Naive thymus-derived CD8-positive, alpha-beta T cell (primary cell): ENCODE data around the gene SUSD4. TPM values are rescaled to one million over a fixed set of nuclear protein-coding genes. Genes with fewer than 3 reads are reported as not detected.

Experiments used
- ATAC-seq, 2 donors: fragments of 150-1000 bp; cut with Tn5 transposase in 1 of 2; sonication (Bioruptor Pico), chemical (Tn5 transposase) in 1 of 2; 1 replicate in 1 of 2; 2 replicates in 1 of 2; pipeline ENCODE4 v1.10.0; 2021; ENCODE audit warnings: mild to moderate bottlenecking in 2 of 2, moderate library complexity in 2 of 2
- POLR2A ChIA-PET: fragments of 350-600 bp; sonication (Branson Sonifier 250); formaldehyde crosslinking; loops from one replicate; lab custom pipeline; 2021; ENCODE audit warnings: antibody characterized with exemption; lab: Charles Lee
- DNase-seq, 10 donors: peaks; one replicate each; pipeline versions ENCODE4 v3.0.0 to v3.0.0-alpha.2; 2020 to 2022
- H3K27ac Mint-ChIP-seq, 10 donors: one replicate each; pipeline ENCODE4 v1.8.0; 2020 to 2022; ENCODE audit warnings: mild to moderate bottlenecking in 10 of 10, mixed read lengths in 10 of 10, moderate library complexity in 4 of 10, inconsistent platforms in 1 of 10
- H3K27me3 Mint-ChIP-seq, 5 donors: one replicate each; pipeline ENCODE4 v1.8.0; 2021 to 2022; ENCODE audit warnings: mixed read lengths in 5 of 5
- H3K36me3 Mint-ChIP-seq, 3 donors: one replicate each; pipeline ENCODE4 v1.8.0; 2020 to 2022; ENCODE audit warnings: mixed read lengths in 3 of 3, mild to moderate bottlenecking in 2 of 3, inconsistent platforms in 1 of 3
- H3K4me1 Mint-ChIP-seq, 4 donors: one replicate each; pipeline ENCODE4 v1.8.0; 2021 to 2022; ENCODE audit warnings: mixed read lengths in 4 of 4
- H3K4me3 Mint-ChIP-seq, 10 donors: one replicate each; pipeline ENCODE4 v1.8.0; 2020 to 2022; ENCODE audit warnings: mild to moderate bottlenecking in 10 of 10, mixed read lengths in 10 of 10, moderate library complexity in 6 of 10, inconsistent platforms in 1 of 10
- H3K9me3 Mint-ChIP-seq, 9 donors: one replicate each; pipeline ENCODE4 v1.8.0; 2020 to 2022; ENCODE audit warnings: mixed read lengths in 9 of 9, mild to moderate bottlenecking in 3 of 9, inconsistent platforms in 1 of 9, moderate library complexity in 1 of 9
- polyA plus RNA-seq, 3 donors: library from polyadenylated mRNA; unstranded; fragments of 300-500 nt; fragmentation: Illumina TruSeq; gene quantifications; one replicate each; pipeline ENCODE4 v1.2.3, GENCODE V29; 2021
- total RNA-seq, 8 experiments: library from RNA in 2 of 8; stranded (reverse) in 2 of 8; gene quantifications; one replicate each; pipeline ENCODE4 v1.2.3 and lab custom pipeline; 2021 to 2026

Gene SUSD4
- total and polyA plus RNA-seq, 5 experiments from 2014 or later, result 0.52 to 7.8 (median 2.6) TPM

DNA sequence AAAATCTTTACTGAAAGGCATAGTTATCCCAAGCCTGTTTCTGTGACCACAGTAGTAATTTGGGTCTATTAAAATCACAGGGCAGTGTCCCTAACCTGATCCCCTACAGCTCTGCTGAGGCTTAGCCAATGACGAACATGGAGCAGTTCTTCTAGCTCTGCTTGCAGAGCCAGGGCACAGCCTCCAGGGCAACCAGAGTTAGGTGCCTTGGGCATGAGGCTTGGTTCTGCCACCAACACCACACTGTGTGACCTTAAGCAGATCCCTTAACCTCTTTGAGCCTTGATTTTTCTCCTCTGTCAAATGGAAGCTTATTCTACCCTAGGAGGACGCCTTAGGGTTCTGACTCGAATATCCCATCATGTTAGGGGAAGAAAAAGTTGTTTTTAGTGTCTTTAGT is 134.2 kb downstream of the SUSD4 start:
- peak; percentile 20 to 21 for ATAC-seq
- POLR2A ChIA-PET, result interaction anchor here (0.7 to 1.6 kb wide), 3 partner anchors 86 to 1515 kb away, joined by 3 to 4 read pairs (median 3); partner anchors contain the start of gene TLR5
- no peaks in the 10 kb centered on the region for H3K27me3 Mint-ChIP-seq
- DNase-seq, result no peak
- peaks cover 0 to 3% (median 0%) of the 10 kb centered on the region in 3 donors for H3K36me3 Mint-ChIP-seq
- peak overlapping the region; percentile 82 to 98 (median 92) for H3K27ac Mint-ChIP-seq
- peak overlapping the region; percentile 35 to 78 (median 67) for H3K4me3 Mint-ChIP-seq
- H3K4me1 Mint-ChIP-seq, result peaks cover 25 to 85% (median 69%) of the 10 kb centered on the region in 4 donors
- H3K9me3 Mint-ChIP-seq, result peaks cover 0 to under 1% (median 0%) of the 10 kb centered on the region in 9 donors

DNA sequence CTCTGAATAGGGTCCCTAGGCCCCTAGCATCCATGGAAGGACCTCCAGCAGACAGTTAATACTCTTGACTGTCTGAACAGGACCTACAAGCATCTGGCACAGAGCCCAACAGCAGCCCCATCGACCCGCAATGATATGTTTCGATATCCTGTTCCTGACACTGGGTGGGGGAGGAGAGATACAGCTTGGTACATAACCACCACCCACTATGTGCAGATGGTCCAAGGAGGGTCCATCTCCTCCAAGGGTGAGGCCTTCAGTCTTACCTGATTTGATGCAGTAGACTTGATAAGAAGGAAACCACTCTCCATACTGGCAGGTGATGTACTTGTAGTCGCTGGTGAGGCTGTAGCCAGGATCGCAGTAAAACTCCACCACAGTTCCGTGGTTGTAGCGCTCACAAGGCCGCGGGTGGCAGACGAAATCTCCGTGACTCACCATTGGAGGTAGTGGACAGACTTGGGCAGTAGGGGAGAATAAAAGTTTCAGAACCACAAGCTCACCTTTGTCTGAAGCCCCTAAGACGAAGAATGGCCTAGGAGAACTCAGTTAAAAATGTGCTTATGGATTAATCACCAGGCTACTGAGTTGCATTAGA is 134.9 kb downstream of the SUSD4 start:
- no peak for DNase-seq
- H3K27ac Mint-ChIP-seq, result peak overlapping the region in 6 of 10 donors; percentile 45 to 98 (median 78)

DNA sequence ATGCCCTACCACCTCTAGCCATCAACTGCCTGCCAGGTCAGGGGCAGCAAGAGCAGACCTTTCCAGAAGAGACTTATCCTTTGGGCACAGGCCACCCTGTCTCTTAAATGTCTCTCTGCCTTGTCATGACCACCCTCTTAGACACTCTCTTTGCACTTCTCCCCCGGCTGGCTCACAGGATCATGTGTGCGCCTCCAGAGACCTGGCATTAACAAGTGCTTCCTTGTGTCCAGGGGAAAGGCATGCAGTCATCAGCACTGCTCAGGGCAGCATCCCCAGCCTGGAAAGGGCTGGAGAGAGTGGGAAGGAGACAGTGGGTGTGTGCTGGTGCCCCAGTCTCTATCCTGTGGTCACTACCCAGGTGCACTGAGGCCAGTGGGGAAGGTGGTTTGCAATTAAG is 135.8 kb downstream of the SUSD4 start:
- peaks cover 0 to 3% (median 0%) of the 10 kb centered on the region in 3 donors for H3K36me3 Mint-ChIP-seq
- H3K27ac Mint-ChIP-seq, result peak overlapping the region in 4 of 10 donors; percentile 27 to 76 (median 48)
- peaks cover 21 to 71% (median 54%) of the 10 kb centered on the region in 4 donors for H3K4me1 Mint-ChIP-seq
- DNase-seq (no peak), ATAC-seq (no peak)
- POLR2A ChIA-PET, result no interaction called here
- no peaks in the 10 kb centered on the region for H3K27me3 Mint-ChIP-seq
- no peaks in the 10 kb centered on the region for H3K9me3 Mint-ChIP-seq
- H3K4me3 Mint-ChIP-seq, result peak overlapping the region in 3 of 10 donors; percentile 12 to 73 (median 43)

More for the DNA sequence above, 134.9 kb downstream of the SUSD4 start:
- H3K4me3 Mint-ChIP-seq, result peak overlapping the region in 7 of 10 donors; percentile 10 to 73 (median 29)
- no peaks in the 10 kb centered on the region for H3K9me3 Mint-ChIP-seq
- POLR2A ChIA-PET, result no interaction called here
- peaks cover 23 to 78% (median 62%) of the 10 kb centered on the region in 4 donors for H3K4me1 Mint-ChIP-seq
- H3K36me3 Mint-ChIP-seq, result peaks cover 0 to 3% (median 0%) of the 10 kb centered on the region in 3 donors
- H3K27me3 Mint-ChIP-seq, result no peaks in the 10 kb centered on the region
- ATAC-seq, result no peak

- Mint-ChIP-seq H3K36me3 (peaks cover 0 to 4% (median 0%) of the 10 kb centered on the region in 3 donors), H3K9me3 (no peaks in the 10 kb centered on the region), H3K27me3 (no peaks in the 10 kb centered on the region), H3K4me3 (peak overlapping the region in 1 of 10 donors; percentile 73), H3K4me1 (peaks cover 24 to 66% (median 49%) of the 10 kb centered on the region in 4 donors), H3K27ac (peak overlapping the region in 2 of 10 donors; percentile 27 to 76)
- DNase-seq (no peak), ATAC-seq (no peak)
- POLR2A ChIA-PET, result no interaction called here
Observed at GRCh38 chr1:223227486-223228196, 136.3 kb downstream of the SUSD4 start.

- POLR2A ChIA-PET, result no interaction called here
- peaks cover 23 to 59% (median 43%) of the 10 kb centered on the region in 4 donors for H3K4me1 Mint-ChIP-seq
- no peak for DNase-seq
- H3K27me3 Mint-ChIP-seq, result no peaks in the 10 kb centered on the region
- no peak overlapping the region for H3K4me3 Mint-ChIP-seq
- no peak for ATAC-seq
- no peaks in the 10 kb centered on the region for H3K9me3 Mint-ChIP-seq
- H3K27ac Mint-ChIP-seq, result peak overlapping the region in 1 of 10 donors; percentile 16
- peaks cover 0 to 6% (median 0%) of the 10 kb centered on the region in 3 donors for H3K36me3 Mint-ChIP-seq
Observed at GRCh38 chr1:223227031-223227430, 136.9 kb downstream of the SUSD4 start.

- Mint-ChIP-seq H3K27ac (peak overlapping the region in 1 of 10 donors; percentile 55), H3K4me1 (peaks cover 19 to 52% (median 37%) of the 10 kb centered on the region in 4 donors), H3K9me3 (no peaks in the 10 kb centered on the region), H3K36me3 (peaks cover 0 to 9% (median 0%) of the 10 kb centered on the region in 3 donors), H3K27me3 (no peaks in the 10 kb centered on the region), H3K4me3 (no peak overlapping the region)
- DNase-seq (no peak), ATAC-seq (no peak)
- POLR2A ChIA-PET, result no interaction called here
Observed at GRCh38 chr1:223226271-223226670, 137.7 kb downstream of the SUSD4 start.

- POLR2A ChIA-PET, result no interaction called here
- no peak for DNase-seq
- H3K27ac Mint-ChIP-seq, result peak overlapping the region in 2 of 10 donors; percentile 29 to 45
Observed at GRCh38 chr1:223225481-223225880, 138.5 kb downstream of the SUSD4 start.

DNA sequence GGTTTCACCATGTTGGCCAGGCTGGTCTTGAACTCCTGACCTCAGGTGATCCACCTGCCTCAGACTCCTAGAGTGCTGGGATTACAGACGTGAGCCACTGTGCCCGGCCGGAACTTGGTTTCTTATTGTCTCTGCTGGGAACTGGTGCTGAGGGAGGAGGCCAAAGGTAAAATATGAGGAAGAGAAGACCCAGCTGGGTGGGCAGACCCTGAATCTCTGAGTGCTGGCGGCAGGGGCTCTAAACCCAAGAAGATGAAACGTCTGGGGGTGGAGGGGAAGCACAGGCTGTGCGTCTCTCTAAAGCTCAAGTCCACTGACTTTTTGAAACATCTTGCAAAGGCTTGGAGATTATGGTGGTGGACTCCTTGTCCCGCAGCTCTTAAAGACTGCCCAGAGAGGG is 138.9 kb downstream of the SUSD4 start:
- POLR2A ChIA-PET, result no interaction called here
- no peak overlapping the region for H3K4me3 Mint-ChIP-seq
- ATAC-seq (no peak), DNase-seq (no peak)
- no peaks in the 10 kb centered on the region for H3K27me3 Mint-ChIP-seq
- peaks cover 0 to 8% (median 0%) of the 10 kb centered on the region in 9 donors for H3K9me3 Mint-ChIP-seq
- peaks cover 0 to 17% (median 12%) of the 10 kb centered on the region in 3 donors for H3K36me3 Mint-ChIP-seq
- no peak overlapping the region for H3K27ac Mint-ChIP-seq
- peaks cover 11 to 40% (median 25%) of the 10 kb centered on the region in 4 donors for H3K4me1 Mint-ChIP-seq

More at GRCh38 chr1:223225481-223225880, 138.5 kb downstream of the SUSD4 start:
- Mint-ChIP-seq H3K36me3 (peaks cover 0 to 17% (median 7%) of the 10 kb centered on the region in 3 donors), H3K4me3 (no peak overlapping the region), H3K27me3 (no peaks in the 10 kb centered on the region), H3K4me1 (peaks cover 15 to 44% (median 30%) of the 10 kb centered on the region in 4 donors), H3K9me3 (peaks cover 0 to 4% (median 0%) of the 10 kb centered on the region in 9 donors)
- ATAC-seq, result no peak

DNA sequence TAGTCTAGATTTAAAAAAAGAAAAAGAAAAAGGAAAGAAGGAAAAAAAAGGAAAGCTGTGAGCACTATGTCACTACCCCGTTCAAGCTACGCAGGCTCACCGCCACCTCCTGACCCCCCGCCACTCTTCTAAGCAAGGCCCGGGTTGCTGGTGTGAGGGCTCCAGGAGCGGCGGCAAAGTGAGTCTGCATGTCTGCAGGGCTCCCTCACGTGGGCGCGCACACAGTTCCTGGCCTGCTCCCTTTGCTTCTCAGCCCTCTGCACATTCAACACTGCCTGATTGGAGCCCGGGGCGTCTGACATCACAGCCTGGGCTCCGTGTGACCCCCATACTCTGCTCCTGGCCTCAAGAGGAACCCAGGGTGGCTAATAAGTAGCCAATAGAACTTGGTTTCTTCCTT is 139.5 kb downstream of the SUSD4 start:
- peaks cover 0 to 20% (median 13%) of the 10 kb centered on the region in 3 donors for H3K36me3 Mint-ChIP-seq
- no peaks in the 10 kb centered on the region for H3K27me3 Mint-ChIP-seq
- DNase-seq (no peak), ATAC-seq (peak in 1 of 2 donors; percentile 59)
- H3K4me1 Mint-ChIP-seq, result peaks cover 8 to 35% (median 20%) of the 10 kb centered on the region in 4 donors
- peaks cover 0 to 14% (median 3%) of the 10 kb centered on the region in 9 donors for H3K9me3 Mint-ChIP-seq
- H3K27ac Mint-ChIP-seq, result no peak overlapping the region
- H3K4me3 Mint-ChIP-seq, result no peak overlapping the region
- POLR2A ChIA-PET, result no interaction called here

DNA sequence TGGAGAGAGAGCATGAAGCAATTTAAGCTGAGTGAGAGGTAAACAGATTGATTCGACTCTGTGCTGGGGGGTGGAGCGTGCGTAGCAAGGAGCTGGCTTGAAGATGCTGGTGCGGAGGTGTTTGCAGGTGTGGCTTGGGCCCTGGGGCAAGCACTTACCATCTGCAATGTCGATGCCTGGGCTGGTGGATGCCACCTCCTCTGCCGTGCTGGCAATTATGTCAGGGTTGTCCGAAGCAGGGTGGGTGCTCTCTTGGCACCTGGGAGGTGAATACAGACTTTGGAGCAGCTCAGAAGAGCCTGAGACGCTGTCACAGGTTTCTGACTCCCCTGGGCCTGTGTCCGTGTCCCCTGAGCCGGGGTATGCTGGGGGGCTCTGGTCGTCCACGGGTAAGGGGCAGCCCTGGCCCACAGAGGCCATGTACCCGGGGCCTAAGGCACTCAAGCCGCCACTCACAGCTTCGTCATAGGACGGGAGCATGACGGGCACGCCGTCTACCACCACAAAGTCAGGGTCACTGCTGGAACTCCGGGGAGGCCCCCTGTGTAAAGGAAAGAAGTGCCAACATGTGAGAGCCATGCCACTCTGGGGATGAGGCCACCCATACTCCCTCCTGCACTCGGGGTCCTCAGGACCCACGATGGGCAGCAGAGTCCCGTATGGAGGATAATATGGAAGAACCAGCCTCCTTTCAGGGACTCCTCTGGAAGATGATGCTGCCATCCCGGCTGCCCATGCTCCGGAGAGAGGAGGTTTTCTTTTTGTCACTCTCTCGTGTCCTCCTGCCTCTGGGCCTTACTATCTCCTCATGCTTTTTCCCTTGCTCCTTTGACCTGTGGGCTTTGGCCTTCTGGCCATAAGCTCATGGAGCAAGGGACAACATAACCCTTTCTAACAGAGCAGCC is 140.6 kb downstream of the SUSD4 start:
- POLR2A ChIA-PET, result no interaction called here
- Mint-ChIP-seq H3K27me3 (no peaks in the 10 kb centered on the region), H3K4me3 (no peak overlapping the region), H3K36me3 (peaks cover 0 to 27% (median 20%) of the 10 kb centered on the region in 3 donors), H3K9me3 (peaks cover 0 to 21% (median 10%) of the 10 kb centered on the region in 9 donors), H3K4me1 (peaks cover 7 to 24% (median 10%) of the 10 kb centered on the region in 4 donors), H3K27ac (peak overlapping the region in 1 of 10 donors; percentile 44)
- ATAC-seq (no peak), DNase-seq (no peak)

DNA sequence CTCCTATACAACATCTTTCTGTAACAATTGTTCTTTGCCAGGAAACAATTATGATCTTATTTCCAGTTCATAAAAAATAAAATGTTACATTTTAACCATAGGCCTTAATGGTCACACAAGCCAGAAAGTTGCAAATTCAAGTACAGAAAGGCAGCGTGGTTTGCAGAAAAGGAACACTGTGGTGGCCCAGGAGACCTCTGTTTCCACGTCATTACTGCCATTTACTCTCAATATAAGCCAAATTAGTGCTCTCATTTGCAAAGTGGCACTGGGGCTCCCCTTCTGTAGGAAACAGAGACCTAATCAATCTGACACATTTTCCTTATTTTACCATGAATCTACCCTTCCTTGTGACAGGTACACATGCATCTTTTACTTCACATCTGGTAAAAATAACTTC is 141.6 kb downstream of the SUSD4 start:
- no peaks in the 10 kb centered on the region for H3K27me3 Mint-ChIP-seq
- peaks cover 2 to 16% (median 8%) of the 10 kb centered on the region in 4 donors for H3K4me1 Mint-ChIP-seq
- DNase-seq (no peak), ATAC-seq (no peak)
- peak overlapping the region in 2 of 10 donors; percentile 15 to 44 for H3K27ac Mint-ChIP-seq
- peaks cover 0 to 26% (median 16%) of the 10 kb centered on the region in 9 donors for H3K9me3 Mint-ChIP-seq
- POLR2A ChIA-PET, result no interaction called here
- H3K36me3 Mint-ChIP-seq, result peaks cover 0 to 32% (median 25%) of the 10 kb centered on the region in 3 donors
- H3K4me3 Mint-ChIP-seq, result no peak overlapping the region

- POLR2A ChIA-PET, result no interaction called here
Observed at GRCh38 chr1:223221686-223222085, 142.3 kb downstream of the SUSD4 start.

More at GRCh38 chr1:223221686-223222085, 142.3 kb downstream of the SUSD4 start:
- ATAC-seq (no peak), DNase-seq (no peak)
- peaks cover 0 to 26% (median 16%) of the 10 kb centered on the region in 9 donors for H3K9me3 Mint-ChIP-seq
- peaks cover 0 to 9% (median 4%) of the 10 kb centered on the region in 4 donors for H3K4me1 Mint-ChIP-seq
- H3K27ac Mint-ChIP-seq, result no peak overlapping the region
- no peak overlapping the region for H3K4me3 Mint-ChIP-seq
- no peaks in the 10 kb centered on the region for H3K27me3 Mint-ChIP-seq
- H3K36me3 Mint-ChIP-seq, result peaks cover 0 to 32% (median 25%) of the 10 kb centered on the region in 3 donors
